Activated CD4-positive, alpha-beta T cell treated with anti-CD3 and anti-CD28 coated beads, Interleukin-2, amount 50 U/mL, for 24 hours (primary cell): ENCODE data around the gene DLGAP4.

Experiments
- DNase-seq, 2 donors: peaks; one replicate each; pipeline ENCODE4 v3.0.0-alpha.2; 2020; ENCODE audit warnings: low read depth in 1 of 2, low spot score in 1 of 2

The DLGAP4 gene

GRCh38 chr20:36305602-36306551 is at the start of gene DLGAP4:
Gene DLGAP4, plus strand, starts transcription at chr20:36306339. Its CDS starts 125,379 bp downstream, at chr20:36431718.
- DNase-seq = no peak

- DNase-seq = no peak
These were observed 46.7 kb upstream of the DLGAP4 start for GRCh38 chr20:36259177-36260061.

GRCh38 chr20:36260316-36260715 is 45.8 kb upstream of the DLGAP4 start:
- DNase-seq = no peak

GRCh38 chr20:36261389-36262105 is 44.6 kb upstream of the DLGAP4 start:
- no peak for DNase-seq

GRCh38 chr20:36262440-36262839 is 43.7 kb upstream of the DLGAP4 start:
- no peak for DNase-seq

- DNase-seq = no peak
These were observed 41.5 kb upstream of the DLGAP4 start for GRCh38 chr20:36264426-36265246.

- DNase-seq = no peak
These were observed 40.0 kb upstream of the DLGAP4 start for GRCh38 chr20:36266189-36266588.

- DNase-seq = no peak
These were observed 38.3 kb upstream of the DLGAP4 start for GRCh38 chr20:36267605-36268381.

- no peak for DNase-seq
These were observed 37.4 kb upstream of the DLGAP4 start for GRCh38 chr20:36268440-36269342.

GRCh38 chr20:36269507-36269906 is 36.6 kb upstream of the DLGAP4 start:
- DNase-seq = no peak

GRCh38 chr20:36270744-36271638 is 35.1 kb upstream of the DLGAP4 start:
- DNase-seq = no peak

- no peak for DNase-seq
These were observed 34.2 kb upstream of the DLGAP4 start for GRCh38 chr20:36271639-36272546.

- no peak for DNase-seq
These were observed 33.5 kb upstream of the DLGAP4 start for GRCh38 chr20:36272547-36273220.

GRCh38 chr20:36273414-36274180 is 32.5 kb upstream of the DLGAP4 start:
- no peak for DNase-seq

GRCh38 chr20:36274181-36274841 is 31.8 kb upstream of the DLGAP4 start:
- DNase-seq = no peak
